MM.1S (cell line): ENCODE data around the gene LAMA4.

Source experiments
- DNase-seq: peaks from one replicate; pipeline ENCODE4 v3.0.0-alpha.2; 2015
- H2AFZ ChIP-seq: fragments of 300-600 bp; sonication (generic); 2 replicates; pipeline ENCODE4 v1.6.0; 2016; ENCODE audit warnings: antibody characterized with exemption, low read length
- H3F3A ChIP-seq: fragments of 300-600 bp; sonication (generic); 2 replicates; pipeline ENCODE4 v1.6.1; 2016; ENCODE audit warnings: mild to moderate bottlenecking, antibody characterized with exemption, low read length, moderate library complexity, mixed read lengths; ENCODE audit not compliant: insufficient read depth
- H3K27ac ChIP-seq: fragments of 300-600 bp; sonication (generic); 2 replicates; pipeline ENCODE4 v1.5.1; 2016; ENCODE audit warnings: mild to moderate bottlenecking, low read length
- H3K27me3 ChIP-seq: fragments of 300-600 bp; sonication (generic); replicated peaks from 2 replicates; pipeline ENCODE4 v1.6.0; 2016; ENCODE audit warnings: low read length; ENCODE audit not compliant: insufficient read depth
- H3K36me3 ChIP-seq: fragments of 300-600 bp; sonication (generic); replicated peaks from 2 replicates; pipeline ENCODE4 v1.6.1; 2016; ENCODE audit warnings: mild to moderate bottlenecking, low read length, mixed read lengths; ENCODE audit not compliant: insufficient read depth
- H3K4me1 ChIP-seq: fragments of 300-600 bp; sonication (generic); 2 replicates; pipeline ENCODE4 v1.6.1; 2016; ENCODE audit warnings: low read length, mixed read lengths
- H3K4me2 ChIP-seq: fragments of 300-600 bp; sonication (generic); 2 replicates; pipeline ENCODE4 v1.6.0; 2016; ENCODE audit warnings: low read depth, low read length
- H3K4me3 ChIP-seq: fragments of 300-600 bp; sonication (generic); 2 replicates; pipeline ENCODE4 v1.5.1; 2016; ENCODE audit warnings: low read length, mixed read lengths
- H3K79me2 ChIP-seq: fragments of 300-600 bp; sonication (generic); 2 replicates; pipeline ENCODE4 v1.6.1; 2016; ENCODE audit warnings: mixed run types, low read length, mixed read lengths
- H3K9ac ChIP-seq: fragments of 300-600 bp; sonication (generic); 2 replicates; pipeline ENCODE4 v1.6.1; 2016; ENCODE audit warnings: low read length, mixed read lengths
- H3K9me2 ChIP-seq: fragments of 300-600 bp; sonication (generic); replicated peaks from 2 replicates; pipeline ENCODE4 v1.6.1; 2016; ENCODE audit warnings: mild to moderate bottlenecking, low read length, mixed read lengths; ENCODE audit not compliant: insufficient read depth
- H3K9me3 ChIP-seq: fragments of 300-600 bp; sonication (generic); replicated peaks from 2 replicates; pipeline ENCODE4 v1.6.1; 2016; ENCODE audit warnings: mild to moderate bottlenecking, low read length, mixed read lengths; ENCODE audit not compliant: insufficient read depth
- H4K20me1 ChIP-seq: fragments of 300-600 bp; sonication (generic); 2 replicates; pipeline ENCODE4 v1.6.1; 2016; ENCODE audit warnings: mild to moderate bottlenecking, low read length, moderate library complexity, mixed read lengths; ENCODE audit not compliant: insufficient read depth
- EZH2 ChIP-seq: fragments of 300-600 bp; sonication (generic); optimal IDR thresholded peaks from 2 replicates; pipeline ENCODE3; 2017; ENCODE audit warnings: low read depth, mild to moderate bottlenecking, antibody characterized with exemption, low read length, mixed read lengths
- EZH2phosphoT487 ChIP-seq: fragments of 300-600 bp; sonication (generic); IDR thresholded peaks from 2 replicates; pipeline ENCODE4 v1.6.1; 2018; ENCODE audit warnings: antibody characterized with exemption, low read length
- TF ChIP-seq, protein P1 (sequence below): fragments of 300-600 bp; sonication (generic); IDR thresholded peaks from 2 replicates; pipeline ENCODE4 v1.5.1; 2016; ENCODE audit warnings: antibody characterized with exemption, low read length, mixed read lengths

LAMA4 gene

GRCh38 chr6:112190164-112190563 lies 64.2 kb downstream of the LAMA4 start:
- Histone ChIP-seq H3K79me2 (no peaks in the 10 kb centered on the region), H3K36me3 (no peaks in the 10 kb centered on the region), H3K9me3 (no peaks in the 10 kb centered on the region), H3F3A (no peaks in the 10 kb centered on the region), H3K9ac (no peak overlapping the region), H3K4me2 (no peak overlapping the region), H3K27ac (no peak overlapping the region), H3K27me3 (no peaks in the 10 kb centered on the region), H3K9me2 (no peaks in the 10 kb centered on the region), H3K4me1 (no peaks in the 10 kb centered on the region), H2AFZ (no peak overlapping the region), H3K4me3 (no peak overlapping the region), H4K20me1 (no peaks in the 10 kb centered on the region)
- TF ChIP-seq EZH2 (no peak), EZH2phosphoT487 (no peak)
- TF ChIP-seq, protein P1, sequence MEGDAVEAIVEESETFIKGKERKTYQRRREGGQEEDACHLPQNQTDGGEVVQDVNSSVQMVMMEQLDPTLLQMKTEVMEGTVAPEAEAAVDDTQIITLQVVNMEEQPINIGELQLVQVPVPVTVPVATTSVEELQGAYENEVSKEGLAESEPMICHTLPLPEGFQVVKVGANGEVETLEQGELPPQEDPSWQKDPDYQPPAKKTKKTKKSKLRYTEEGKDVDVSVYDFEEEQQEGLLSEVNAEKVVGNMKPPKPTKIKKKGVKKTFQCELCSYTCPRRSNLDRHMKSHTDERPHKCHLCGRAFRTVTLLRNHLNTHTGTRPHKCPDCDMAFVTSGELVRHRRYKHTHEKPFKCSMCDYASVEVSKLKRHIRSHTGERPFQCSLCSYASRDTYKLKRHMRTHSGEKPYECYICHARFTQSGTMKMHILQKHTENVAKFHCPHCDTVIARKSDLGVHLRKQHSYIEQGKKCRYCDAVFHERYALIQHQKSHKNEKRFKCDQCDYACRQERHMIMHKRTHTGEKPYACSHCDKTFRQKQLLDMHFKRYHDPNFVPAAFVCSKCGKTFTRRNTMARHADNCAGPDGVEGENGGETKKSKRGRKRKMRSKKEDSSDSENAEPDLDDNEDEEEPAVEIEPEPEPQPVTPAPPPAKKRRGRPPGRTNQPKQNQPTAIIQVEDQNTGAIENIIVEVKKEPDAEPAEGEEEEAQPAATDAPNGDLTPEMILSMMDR = no peak
- no peak for DNase-seq

GRCh38 chr6:112189494-112189893 lies 64.9 kb downstream of the LAMA4 start:
- Histone ChIP-seq H3K4me2 (no peak overlapping the region), H3K9me2 (no peaks in the 10 kb centered on the region), H3K27me3 (no peaks in the 10 kb centered on the region), H3K27ac (no peak overlapping the region), H3K4me3 (no peak overlapping the region), H3K9ac (no peak overlapping the region), H3F3A (no peaks in the 10 kb centered on the region), H3K79me2 (no peaks in the 10 kb centered on the region), H2AFZ (no peak overlapping the region), H4K20me1 (no peaks in the 10 kb centered on the region), H3K9me3 (no peaks in the 10 kb centered on the region), H3K36me3 (no peaks in the 10 kb centered on the region), H3K4me1 (no peaks in the 10 kb centered on the region)
- no peak for DNase-seq
- TF ChIP-seq, protein P1 = no peak
- TF ChIP-seq EZH2 (no peak), EZH2phosphoT487 (no peak)

DNA sequence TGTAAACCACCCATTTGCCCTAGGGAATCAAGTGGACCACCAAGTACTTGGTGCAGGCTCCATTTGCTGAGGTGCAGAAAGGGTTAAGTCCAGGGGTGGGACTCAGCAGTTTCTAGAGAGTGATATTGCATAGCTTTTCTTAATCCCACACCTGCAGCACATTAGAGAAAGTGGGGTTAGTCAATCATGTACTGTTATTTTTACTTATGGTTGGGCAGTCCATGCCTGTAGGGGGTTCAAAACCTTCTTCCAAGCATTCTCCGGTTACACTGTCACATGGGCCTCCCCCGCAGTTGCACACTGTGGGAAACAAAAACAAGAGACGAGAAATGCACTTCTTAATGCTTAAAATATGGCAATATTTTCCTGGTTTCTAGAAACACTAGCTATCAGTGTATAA lies 65.5 kb downstream of the LAMA4 start:
- TF ChIP-seq EZH2 = no peak
- no peak for TF ChIP-seq EZH2phosphoT487
- TF ChIP-seq, protein P1 = no peak
- H3K9ac ChIP-seq = no peak overlapping the region
- H3K27me3 ChIP-seq = no peaks in the 10 kb centered on the region
- no peak overlapping the region for H2AFZ ChIP-seq
- H3K27ac ChIP-seq = no peak overlapping the region
- no peaks in the 10 kb centered on the region for H3K79me2 ChIP-seq
- no peaks in the 10 kb centered on the region for H3K9me2 ChIP-seq
- no peak overlapping the region for H3K4me2 ChIP-seq
- no peaks in the 10 kb centered on the region for H3K9me3 ChIP-seq
- H4K20me1 ChIP-seq = no peaks in the 10 kb centered on the region
- H3K4me1 ChIP-seq = no peaks in the 10 kb centered on the region
- H3F3A ChIP-seq = no peaks in the 10 kb centered on the region
- H3K4me3 ChIP-seq = no peak overlapping the region
- no peaks in the 10 kb centered on the region for H3K36me3 ChIP-seq
- DNase-seq = no peak
